Stimulated activated memory B cell treated with anti-CD40 and anti-IgM and Interleukin-4, amounts not matched to agents 10 μg/mL and 1 μg/mL and 100 μg/mL, for 72 hours (primary cell): ENCODE measurements around the gene FAM25G.
A peak's percentile ranks its signal among the peaks of the same experiment; 100 is the strongest.
"Not testable (repeated sequence)": the region's sequence is repeated elsewhere in the genome, so short reads cannot be mapped to it uniquely, and the experiment has no call there.

ENCODE experiments used
- ATAC-seq: fragments of 150-1000 bp; cut with Tn5 transposase; 2 replicates; pipeline ENCODE4 v1.10.0; 2021
- H3K27ac Mint-ChIP-seq: one replicate; pipeline ENCODE4 v1.8.0; 2022; ENCODE audit warnings: mild to moderate bottlenecking, mixed read lengths
- H3K27me3 Mint-ChIP-seq: one replicate; pipeline ENCODE4 v1.8.0; 2022; ENCODE audit warnings: mixed read lengths
- H3K36me3 Mint-ChIP-seq: one replicate; pipeline ENCODE4 v1.8.0; 2022; ENCODE audit warnings: mixed read lengths
- H3K4me1 Mint-ChIP-seq: one replicate; pipeline ENCODE4 v1.8.0; 2022; ENCODE audit warnings: mixed read lengths
- H3K4me3 Mint-ChIP-seq: one replicate; pipeline ENCODE4 v1.8.0; 2022; ENCODE audit warnings: mild to moderate bottlenecking, moderate library complexity, mixed read lengths
- H3K9me3 Mint-ChIP-seq: one replicate; pipeline ENCODE4 v1.8.0; 2022; ENCODE audit warnings: mixed read lengths

The FAM25G gene

DNA sequence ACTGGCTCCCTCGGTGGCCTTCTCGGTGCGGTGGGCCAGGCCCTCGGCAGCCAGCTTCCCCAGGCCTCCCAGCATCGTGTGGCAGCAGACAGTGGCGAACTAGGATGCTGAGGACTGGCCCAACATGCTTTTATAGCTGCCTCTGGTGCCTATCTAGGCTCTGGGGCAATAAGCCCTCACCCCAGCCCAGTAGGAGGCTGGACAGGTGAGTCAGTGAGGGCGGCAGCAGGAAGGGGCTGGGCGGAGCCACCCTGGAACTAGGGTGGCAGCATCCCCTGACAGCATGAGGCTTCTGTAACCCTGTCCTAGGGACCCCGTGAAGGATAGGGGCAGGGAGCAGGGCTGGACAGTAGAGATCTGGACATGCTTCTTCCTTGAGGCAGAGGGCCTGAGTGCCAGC lies at the start of gene FAM25G:
TSS of gene FAM25G (minus strand) at position 101 of the 400 bp plus-strand sequence. CDS start at position 75, 26 bp downstream.
- H3K27ac Mint-ChIP-seq, H3K27me3 Mint-ChIP-seq, H3K9me3 Mint-ChIP-seq, H3K4me1 Mint-ChIP-seq, H3K4me3 Mint-ChIP-seq, ATAC-seq, H3K36me3 Mint-ChIP-seq: not testable (repeated sequence)

DNA sequence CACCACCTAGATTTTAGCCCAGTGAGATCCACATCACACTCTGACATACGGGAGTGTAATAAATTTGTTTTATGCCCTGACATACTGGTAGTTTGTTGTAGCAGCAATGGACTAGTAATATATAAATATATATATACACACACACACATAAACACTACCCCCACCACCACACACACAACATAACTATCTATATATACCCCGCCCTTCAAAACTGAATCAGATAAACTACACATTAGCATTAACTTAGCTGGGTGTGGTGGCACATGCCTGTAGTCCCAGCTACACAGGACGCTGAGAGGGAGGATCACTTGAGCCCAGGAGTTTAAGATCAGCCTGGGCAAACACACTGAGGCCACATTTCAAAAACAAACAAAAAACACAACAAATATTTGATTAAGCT lies 44.9 kb upstream of the FAM25G start:
- not testable (repeated sequence) for H3K4me1 Mint-ChIP-seq, H3K9me3 Mint-ChIP-seq, H3K27ac Mint-ChIP-seq, H3K4me3 Mint-ChIP-seq, H3K27me3 Mint-ChIP-seq, H3K36me3 Mint-ChIP-seq, ATAC-seq

DNA sequence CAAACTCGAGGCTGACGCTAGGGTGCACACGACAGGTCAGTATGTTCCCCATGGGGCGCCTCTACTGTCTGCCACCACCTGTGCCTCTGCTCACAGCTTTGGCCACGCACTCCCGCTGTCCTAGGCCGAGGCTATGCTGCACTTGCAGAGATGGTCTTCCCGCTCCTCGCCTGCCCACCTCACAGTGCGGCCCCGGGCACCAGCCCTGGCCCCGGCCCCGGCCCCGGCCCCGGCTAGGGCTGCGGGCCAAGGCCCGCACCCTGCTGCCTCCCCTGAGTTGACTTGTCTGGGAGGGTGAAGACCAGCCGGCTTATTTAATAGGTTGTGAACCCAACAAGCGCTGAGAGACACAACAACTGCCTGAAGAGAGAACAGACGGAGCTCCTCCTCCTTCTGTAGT lies 32.0 kb upstream of the FAM25G start, which contains the start of gene AGAP9:
TSS of gene AGAP9 (minus strand) at position 164 of the 400 bp plus-strand sequence. CDS start at position 52, 112 bp downstream.
- not testable (repeated sequence) for H3K36me3 Mint-ChIP-seq

DNA sequence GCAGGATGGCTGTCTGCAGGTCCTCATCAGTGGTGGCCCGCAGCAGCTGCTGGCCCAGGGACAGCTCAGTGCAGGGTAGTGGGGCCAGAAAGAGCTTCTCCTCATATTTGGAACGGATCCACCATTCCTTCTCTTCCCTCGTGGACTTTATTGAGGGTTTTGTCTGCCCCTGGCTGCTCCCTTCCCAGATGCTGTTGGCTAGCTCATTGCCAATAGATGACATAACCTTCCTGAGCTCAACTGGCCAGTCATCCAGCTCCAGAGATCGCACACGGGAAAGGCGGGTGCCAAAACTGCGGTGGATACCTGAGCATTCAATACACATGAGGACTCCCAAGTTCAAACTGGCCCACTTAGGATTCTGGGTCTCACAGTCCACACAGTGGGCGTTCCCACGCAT lies 10.8 kb upstream of the FAM25G start:
- H3K27ac Mint-ChIP-seq, ATAC-seq, H3K27me3 Mint-ChIP-seq, H3K4me1 Mint-ChIP-seq, H3K4me3 Mint-ChIP-seq, H3K9me3 Mint-ChIP-seq, H3K36me3 Mint-ChIP-seq: not testable (repeated sequence)

More for the DNA sequence above, 32.0 kb upstream of the FAM25G start, which contains the start of gene AGAP9:
- H3K4me1 Mint-ChIP-seq, ATAC-seq, H3K27ac Mint-ChIP-seq, H3K27me3 Mint-ChIP-seq, H3K4me3 Mint-ChIP-seq, H3K9me3 Mint-ChIP-seq: not testable (repeated sequence)

DNA sequence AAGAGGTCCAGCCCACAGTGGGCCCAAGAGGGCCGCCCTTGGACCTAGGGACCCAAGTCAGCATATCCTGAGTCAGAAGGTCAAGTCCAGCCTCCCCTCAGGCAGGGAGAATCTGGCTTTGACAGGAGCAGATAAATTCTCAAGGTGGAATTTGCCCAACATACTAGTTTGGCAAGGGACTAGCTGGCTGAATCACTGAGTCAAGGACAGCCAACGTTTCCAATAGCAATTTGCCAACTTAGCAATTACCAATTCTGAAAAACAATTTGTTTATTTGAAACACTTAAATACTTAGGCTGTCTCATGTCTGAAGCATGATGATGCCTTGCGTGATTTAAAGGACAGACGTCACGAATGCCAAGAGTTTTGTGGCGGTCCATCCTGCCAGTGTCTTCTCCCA lies 2.7 kb upstream of the FAM25G start:
- not testable (repeated sequence) for ATAC-seq, H3K27me3 Mint-ChIP-seq, H3K36me3 Mint-ChIP-seq, H3K4me3 Mint-ChIP-seq, H3K4me1 Mint-ChIP-seq, H3K9me3 Mint-ChIP-seq, H3K27ac Mint-ChIP-seq

DNA sequence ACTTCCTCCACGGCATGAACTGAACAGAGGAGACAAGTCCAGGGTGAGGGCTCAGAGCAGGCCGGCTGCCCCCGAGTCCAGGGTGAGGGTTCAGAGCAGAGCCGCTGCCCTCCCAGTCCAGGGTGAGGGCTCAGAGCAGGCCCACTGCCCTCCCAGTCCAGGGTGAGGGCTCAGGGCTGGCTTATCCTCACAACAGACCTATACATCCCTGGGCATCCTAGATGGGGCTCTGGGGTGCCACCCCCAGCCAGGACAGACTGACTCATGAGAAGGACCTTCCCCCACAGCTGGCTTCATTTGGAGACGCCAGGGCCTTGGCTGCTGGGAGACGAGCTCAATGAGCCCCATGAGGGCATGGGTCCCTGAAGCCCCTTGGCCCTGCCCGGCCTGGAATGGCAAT lies 1.9 kb downstream of the FAM25G start:
- not testable (repeated sequence) for ATAC-seq, H3K36me3 Mint-ChIP-seq, H3K27me3 Mint-ChIP-seq, H3K4me3 Mint-ChIP-seq, H3K9me3 Mint-ChIP-seq, H3K4me1 Mint-ChIP-seq, H3K27ac Mint-ChIP-seq

DNA sequence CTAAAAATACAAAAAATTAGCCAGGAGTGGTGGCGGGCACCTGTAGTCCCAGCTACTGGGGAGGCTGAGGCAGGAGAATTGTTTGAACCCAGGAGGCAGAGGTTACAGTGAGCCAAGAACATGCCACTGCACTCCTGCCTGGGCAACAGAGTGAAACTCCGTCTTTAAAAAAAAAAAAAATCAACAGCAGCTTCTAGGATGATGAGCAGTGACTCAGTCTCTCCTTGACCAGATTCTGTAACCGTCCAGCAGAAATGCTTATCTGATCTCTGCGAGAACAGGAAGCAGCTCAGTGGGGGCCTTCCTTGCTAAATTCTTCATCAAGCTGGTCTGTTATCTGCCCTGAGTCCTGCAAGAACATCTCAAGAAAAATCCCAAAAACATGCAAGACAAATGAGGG lies 5.6 kb downstream of the FAM25G start:
- ATAC-seq, result not testable (repeated sequence)

DNA sequence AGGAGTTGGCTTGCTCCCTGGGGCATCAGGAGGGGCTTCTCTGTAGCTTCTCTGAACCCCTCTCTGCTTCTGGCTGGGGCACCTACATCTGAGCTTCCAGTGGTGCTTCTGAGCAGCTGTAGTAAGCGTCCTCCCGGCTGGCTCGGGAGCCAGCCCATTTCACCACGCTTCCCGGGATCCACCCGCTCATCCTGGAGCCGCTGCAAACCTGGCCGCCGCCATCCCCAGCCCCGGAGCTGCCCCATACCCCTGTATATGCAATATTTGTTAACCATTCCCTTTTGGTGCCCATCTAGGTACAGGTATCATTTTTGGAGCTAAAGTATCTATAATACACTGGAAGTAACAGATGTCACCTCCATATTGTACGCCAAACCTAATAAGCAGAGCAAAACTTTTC lies 6.7 kb downstream of the FAM25G start:
- ATAC-seq, H3K9me3 Mint-ChIP-seq, H3K27me3 Mint-ChIP-seq, H3K36me3 Mint-ChIP-seq, H3K4me3 Mint-ChIP-seq, H3K4me1 Mint-ChIP-seq, H3K27ac Mint-ChIP-seq: not testable (repeated sequence)

More for the DNA sequence above, 5.6 kb downstream of the FAM25G start:
- H3K4me1 Mint-ChIP-seq, H3K4me3 Mint-ChIP-seq, H3K27me3 Mint-ChIP-seq, H3K9me3 Mint-ChIP-seq, H3K27ac Mint-ChIP-seq, H3K36me3 Mint-ChIP-seq: not testable (repeated sequence)

DNA sequence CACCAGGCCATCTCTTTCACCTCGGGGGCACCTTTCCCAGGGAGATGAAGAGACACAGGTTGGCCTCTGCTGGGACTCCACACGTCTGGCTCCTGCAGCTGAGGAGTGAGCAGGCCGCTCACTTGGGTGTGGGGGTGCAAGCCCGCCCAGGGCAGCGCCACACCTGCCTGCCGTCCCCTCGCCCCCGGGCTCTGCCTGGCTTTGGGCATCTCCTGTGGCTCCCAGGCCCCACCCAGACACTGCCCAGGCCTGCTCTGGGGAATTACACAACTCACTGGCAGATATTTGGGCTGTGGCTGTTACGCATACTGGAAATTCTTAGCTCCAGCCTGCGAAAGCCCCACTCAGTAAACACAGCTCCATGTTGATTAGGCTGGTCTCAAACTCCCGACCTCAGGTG lies 7.6 kb downstream of the FAM25G start, which contains the start of gene ANXA8:
TSS of gene ANXA8 (minus strand) at position 193 of the 400 bp plus-strand sequence. CDS start at position 11, 182 bp downstream.
- H3K4me3 Mint-ChIP-seq, H3K36me3 Mint-ChIP-seq, H3K4me1 Mint-ChIP-seq, H3K9me3 Mint-ChIP-seq, H3K27ac Mint-ChIP-seq, ATAC-seq, H3K27me3 Mint-ChIP-seq: not testable (repeated sequence)

DNA sequence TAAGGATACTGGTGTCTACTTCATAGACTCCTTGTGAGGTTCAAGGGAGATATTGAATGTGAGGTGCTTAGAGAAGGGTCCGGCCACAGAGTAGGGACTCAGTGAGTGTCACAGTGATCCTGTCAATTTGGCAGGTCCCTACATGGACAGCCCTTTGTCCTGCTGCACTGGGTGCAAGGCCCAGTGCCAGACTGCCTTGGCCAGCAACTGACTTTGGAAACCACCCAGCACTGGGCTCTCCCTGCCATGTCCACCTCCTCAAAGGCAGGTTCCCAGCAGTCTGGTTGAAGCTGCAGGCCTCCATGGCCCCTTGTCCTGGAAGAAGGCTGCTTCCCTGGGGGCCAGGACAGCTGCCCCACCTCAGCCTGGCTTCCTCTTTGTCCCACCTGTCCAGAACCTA lies 9.1 kb downstream of the FAM25G start:
- H3K27me3 Mint-ChIP-seq, H3K27ac Mint-ChIP-seq, H3K4me1 Mint-ChIP-seq, H3K9me3 Mint-ChIP-seq, H3K36me3 Mint-ChIP-seq, H3K4me3 Mint-ChIP-seq: not testable (repeated sequence)
- ATAC-seq, result peak; percentile 17

DNA sequence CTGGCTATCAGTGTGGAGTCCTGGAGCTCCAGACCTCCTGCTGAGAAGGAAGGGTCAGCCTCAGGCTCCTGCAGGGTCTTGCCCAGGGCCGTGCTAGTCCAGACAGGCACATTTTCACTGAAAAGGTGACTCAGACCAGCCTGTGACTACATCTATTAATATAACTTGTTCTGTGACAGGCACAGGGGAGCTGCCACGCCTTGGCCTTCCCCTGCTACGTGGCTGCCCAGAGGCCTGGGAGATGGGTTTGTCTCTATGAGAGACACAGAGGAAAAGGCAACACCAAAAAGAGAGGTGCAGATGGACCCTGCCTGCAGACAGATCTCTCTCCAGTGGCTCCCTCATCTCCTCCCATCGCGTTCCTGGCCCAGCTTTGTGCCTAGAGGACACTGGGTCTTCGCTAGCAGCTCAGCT lies 9.7 kb downstream of the FAM25G start:
- ATAC-seq, H3K27me3 Mint-ChIP-seq, H3K36me3 Mint-ChIP-seq, H3K27ac Mint-ChIP-seq, H3K4me1 Mint-ChIP-seq, H3K4me3 Mint-ChIP-seq, H3K9me3 Mint-ChIP-seq: not testable (repeated sequence)

DNA sequence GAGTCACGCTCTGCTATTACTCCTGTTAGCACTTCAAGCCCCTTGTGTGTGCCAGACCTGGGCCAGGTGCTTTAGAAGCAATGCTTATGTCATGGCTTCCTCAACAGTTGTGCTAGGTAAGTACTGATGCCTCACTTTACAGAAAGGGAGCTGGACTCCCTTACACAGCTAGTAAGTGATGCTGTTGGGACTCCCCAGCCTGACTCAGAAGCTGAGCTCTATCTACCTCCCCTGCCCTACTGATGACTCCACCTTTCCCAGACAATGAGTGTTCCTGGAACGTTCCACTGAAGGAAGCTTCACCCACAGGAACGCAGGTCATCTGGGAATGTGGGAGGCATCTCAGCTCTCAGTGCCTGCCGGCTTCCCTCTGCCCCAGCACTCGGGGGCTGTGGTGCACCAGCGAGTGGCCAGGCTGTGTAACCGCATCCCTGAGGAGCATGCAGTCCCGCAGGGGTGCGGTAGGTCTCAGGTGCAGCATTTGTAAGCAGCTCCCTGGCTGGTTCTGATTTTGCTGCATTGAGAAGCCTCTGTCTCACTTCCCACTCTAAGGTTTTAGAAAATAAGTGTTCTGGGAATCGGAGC lies 10.2 kb downstream of the FAM25G start:
- not testable (repeated sequence) for H3K9me3 Mint-ChIP-seq, H3K27ac Mint-ChIP-seq, H3K4me3 Mint-ChIP-seq, H3K27me3 Mint-ChIP-seq, H3K36me3 Mint-ChIP-seq, H3K4me1 Mint-ChIP-seq
- ATAC-seq, result peak; percentile 6

DNA sequence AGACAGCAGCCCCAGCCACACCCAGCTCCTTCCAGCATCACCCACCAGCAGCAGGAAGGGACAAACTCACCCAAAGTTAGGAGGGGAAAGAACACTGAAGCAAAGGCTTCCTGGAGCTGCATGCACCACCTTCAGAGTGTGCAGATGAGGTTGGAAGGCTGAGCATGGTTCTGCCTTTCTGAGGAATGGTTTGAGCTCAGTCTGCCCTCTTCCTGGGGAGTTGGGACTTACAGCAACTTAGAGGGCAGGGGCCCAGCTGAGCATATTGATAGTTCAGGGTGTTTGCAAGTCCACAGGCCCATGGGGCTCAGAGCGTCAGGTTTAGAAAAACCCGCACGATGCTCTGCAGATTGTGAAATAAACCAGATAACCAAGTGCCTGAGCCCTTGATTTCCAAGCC lies 11.4 kb downstream of the FAM25G start:
- not testable (repeated sequence) for H3K36me3 Mint-ChIP-seq, H3K4me3 Mint-ChIP-seq, H3K4me1 Mint-ChIP-seq, H3K9me3 Mint-ChIP-seq, H3K27me3 Mint-ChIP-seq, ATAC-seq, H3K27ac Mint-ChIP-seq

DNA sequence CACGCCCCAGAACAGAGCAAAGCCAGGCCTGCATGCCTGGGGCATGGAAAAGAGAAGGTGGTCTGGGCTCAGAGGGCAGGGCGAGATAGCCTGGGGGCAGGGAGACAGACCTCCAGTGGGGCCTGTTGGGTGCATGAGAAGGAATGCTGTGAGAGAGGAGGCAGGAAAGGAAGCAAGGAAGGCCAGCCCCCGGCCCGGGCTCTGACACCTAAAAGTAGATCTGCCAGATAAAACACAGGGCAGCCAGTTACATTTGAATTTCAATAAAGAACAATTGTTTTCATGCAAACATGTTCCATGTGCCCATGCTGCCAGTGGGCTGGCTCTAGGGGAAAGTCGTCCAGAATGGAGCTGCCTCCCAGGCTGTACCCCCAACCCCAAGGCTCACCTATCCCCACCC lies 13.4 kb downstream of the FAM25G start:
- not testable (repeated sequence) for H3K27ac Mint-ChIP-seq, H3K27me3 Mint-ChIP-seq, H3K4me1 Mint-ChIP-seq, H3K36me3 Mint-ChIP-seq, H3K9me3 Mint-ChIP-seq, ATAC-seq, H3K4me3 Mint-ChIP-seq

DNA sequence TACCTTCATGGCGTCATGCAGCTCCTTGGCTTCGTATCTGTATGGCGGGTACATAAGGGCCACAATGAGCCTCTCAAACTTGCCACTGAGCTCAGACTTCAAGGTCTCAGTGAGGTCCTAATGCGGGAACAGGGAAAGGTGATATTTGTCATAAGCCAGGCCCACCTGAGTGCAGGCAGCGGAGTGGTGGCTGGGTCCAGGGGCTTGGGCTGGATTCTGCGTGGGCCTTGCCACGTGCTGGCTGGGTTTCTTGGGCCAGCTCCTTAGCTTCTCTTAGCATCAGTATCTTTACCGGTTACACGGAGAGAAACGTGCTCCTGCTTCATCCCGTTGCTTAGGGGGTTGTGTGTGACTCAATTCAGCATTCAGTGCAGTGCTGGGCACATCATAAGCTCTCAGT lies 14.4 kb downstream of the FAM25G start:
- not testable (repeated sequence) for ATAC-seq, H3K36me3 Mint-ChIP-seq, H3K27ac Mint-ChIP-seq, H3K27me3 Mint-ChIP-seq, H3K4me1 Mint-ChIP-seq, H3K4me3 Mint-ChIP-seq, H3K9me3 Mint-ChIP-seq

DNA sequence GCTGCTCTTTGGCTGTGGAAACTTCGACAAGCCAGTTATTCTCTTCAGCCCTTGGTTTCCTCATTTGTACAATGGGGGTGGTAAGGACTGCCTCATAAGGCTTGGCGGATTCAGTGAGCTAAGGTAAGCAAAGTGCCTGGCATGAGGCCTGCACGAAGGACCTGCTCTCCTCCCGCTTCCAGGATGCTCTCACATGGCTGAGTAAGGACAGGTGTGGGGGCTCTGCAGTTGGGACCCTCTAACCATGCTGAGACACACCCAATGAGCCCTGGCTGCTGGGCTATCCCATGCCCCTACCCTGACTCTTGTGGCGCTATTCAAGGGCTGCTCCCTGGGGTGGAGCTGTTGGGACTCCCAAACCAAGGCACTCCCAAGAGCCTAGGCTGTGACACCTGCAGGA lies 16.4 kb downstream of the FAM25G start:
- not testable (repeated sequence) for H3K9me3 Mint-ChIP-seq, H3K27me3 Mint-ChIP-seq, H3K27ac Mint-ChIP-seq, H3K4me3 Mint-ChIP-seq, ATAC-seq, H3K4me1 Mint-ChIP-seq, H3K36me3 Mint-ChIP-seq

DNA sequence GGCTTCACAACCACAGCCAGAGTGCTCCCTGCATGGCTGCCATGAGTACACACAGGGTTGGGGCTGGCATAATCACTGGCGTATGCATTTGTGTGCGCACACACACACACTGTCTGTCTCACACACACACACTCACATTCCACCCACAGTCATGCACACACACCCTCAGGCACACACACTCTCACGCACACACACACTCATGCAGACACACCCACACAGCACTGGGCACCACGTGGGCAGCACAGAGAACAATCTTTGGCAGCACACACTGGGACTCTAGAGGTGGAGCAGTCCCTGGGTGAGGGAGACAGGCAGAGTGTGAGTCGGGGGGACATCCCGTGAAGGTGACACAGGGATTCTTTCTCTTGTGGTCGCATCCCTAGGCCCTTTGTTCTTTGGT lies 18.0 kb downstream of the FAM25G start:
- not testable (repeated sequence) for H3K9me3 Mint-ChIP-seq, H3K27me3 Mint-ChIP-seq, H3K4me1 Mint-ChIP-seq, H3K36me3 Mint-ChIP-seq, ATAC-seq, H3K4me3 Mint-ChIP-seq, H3K27ac Mint-ChIP-seq
